ENCODE data around the gene PLD1. TPM values are rescaled to one million over a fixed set of nuclear protein-coding genes. Genes with fewer than 3 reads are reported as not detected.

Gene PLD1
- total RNA-seq, 4 donors from 2014 or later, result 49.0 to 66.0 (median 55.1) TPM

DNA sequence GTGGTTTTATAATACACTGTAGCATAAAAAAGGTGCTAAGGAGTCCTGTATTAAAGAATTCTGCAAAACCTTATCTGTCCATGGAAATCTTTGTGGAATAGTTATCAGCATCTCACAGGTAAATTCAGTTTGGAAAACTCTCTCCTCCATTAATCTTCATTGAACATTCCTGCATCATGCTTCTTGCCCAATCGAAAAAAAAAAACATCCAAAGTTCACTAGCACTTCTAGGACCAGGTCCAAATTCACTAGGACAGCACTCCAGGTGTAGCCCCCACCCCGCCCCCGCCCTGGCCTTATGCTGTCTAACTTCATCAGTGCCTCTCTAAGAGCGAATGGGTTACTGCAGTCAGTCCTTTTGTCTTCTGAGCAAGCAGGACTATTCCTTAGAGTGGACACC is 138.6 kb downstream of the PLD1 start:
- no peaks in the 10 kb centered on the region for H3K4me1 ChIP-seq
- DNase-seq (ENCODE audit: low spot score in 2 of 2), result no peak
- H3K27me3 ChIP-seq, result no peaks in the 10 kb centered on the region
- no peak for TF ChIP-seq EP300 (IDR thresholded peaks at IDR 0.05)
- no peak for TF ChIP-seq POLR2AphosphoS5 (IDR thresholded peaks at IDR 0.05)
- TF ChIP-seq POLR2A (IDR thresholded peaks at IDR 0.05), result no peak
- TF ChIP-seq, protein P1, sequence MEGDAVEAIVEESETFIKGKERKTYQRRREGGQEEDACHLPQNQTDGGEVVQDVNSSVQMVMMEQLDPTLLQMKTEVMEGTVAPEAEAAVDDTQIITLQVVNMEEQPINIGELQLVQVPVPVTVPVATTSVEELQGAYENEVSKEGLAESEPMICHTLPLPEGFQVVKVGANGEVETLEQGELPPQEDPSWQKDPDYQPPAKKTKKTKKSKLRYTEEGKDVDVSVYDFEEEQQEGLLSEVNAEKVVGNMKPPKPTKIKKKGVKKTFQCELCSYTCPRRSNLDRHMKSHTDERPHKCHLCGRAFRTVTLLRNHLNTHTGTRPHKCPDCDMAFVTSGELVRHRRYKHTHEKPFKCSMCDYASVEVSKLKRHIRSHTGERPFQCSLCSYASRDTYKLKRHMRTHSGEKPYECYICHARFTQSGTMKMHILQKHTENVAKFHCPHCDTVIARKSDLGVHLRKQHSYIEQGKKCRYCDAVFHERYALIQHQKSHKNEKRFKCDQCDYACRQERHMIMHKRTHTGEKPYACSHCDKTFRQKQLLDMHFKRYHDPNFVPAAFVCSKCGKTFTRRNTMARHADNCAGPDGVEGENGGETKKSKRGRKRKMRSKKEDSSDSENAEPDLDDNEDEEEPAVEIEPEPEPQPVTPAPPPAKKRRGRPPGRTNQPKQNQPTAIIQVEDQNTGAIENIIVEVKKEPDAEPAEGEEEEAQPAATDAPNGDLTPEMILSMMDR (IDR thresholded peaks at IDR 0.05), result no peak
- no peak overlapping the region for H3K27ac ChIP-seq
- whole genome bisulfite sequencing, result 89% methylated on average over 4 of the region's 4 CpGs
- no peaks in the 10 kb centered on the region for H3K9me3 ChIP-seq
- H3K4me3 ChIP-seq, result no peak overlapping the region
- peaks cover 46% of the 10 kb centered on the region for H3K36me3 ChIP-seq

DNA sequence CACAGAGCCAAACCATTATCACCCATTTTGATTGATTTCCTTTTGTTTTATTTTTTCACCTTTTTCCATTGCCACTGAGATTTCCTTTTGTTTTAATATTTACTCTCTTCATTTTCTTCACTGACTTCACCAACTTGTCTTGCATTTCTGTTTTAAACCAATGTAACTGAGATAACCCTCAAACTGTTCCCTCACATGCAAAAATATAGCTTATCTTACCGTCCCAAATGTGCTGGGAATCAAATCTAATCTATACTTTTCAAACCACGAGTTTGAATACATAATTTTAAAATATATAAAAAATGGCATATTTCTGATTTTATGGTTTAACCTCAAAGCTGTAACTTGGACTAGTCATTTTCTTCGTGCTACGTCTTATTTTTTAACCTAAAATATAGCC is 143.8 kb downstream of the PLD1 start:
- 95% methylated on average over 4 of the region's 4 CpGs for WGBS

DNA sequence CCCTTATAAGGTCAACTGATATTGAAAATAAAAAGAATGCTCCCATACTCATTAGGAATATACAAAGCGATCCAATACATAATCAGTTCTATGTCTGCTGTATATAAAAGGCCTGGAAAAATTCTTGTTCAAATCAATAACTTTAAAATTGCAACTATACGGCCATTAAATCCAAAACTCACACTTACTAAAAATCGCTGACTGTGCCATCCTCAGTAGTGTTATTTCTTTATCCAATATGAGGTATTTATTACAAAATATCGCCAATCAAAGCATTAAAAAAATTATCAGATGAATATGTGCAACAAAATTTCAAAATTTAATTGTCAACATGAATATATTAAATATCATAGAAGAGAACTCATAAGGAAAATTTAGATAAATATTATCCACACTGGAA is 146.5 kb downstream of the PLD1 start:
- H3K27me3 ChIP-seq, result no peaks in the 10 kb centered on the region
- H3K4me3 ChIP-seq, result no peak overlapping the region
- H3K9me3 ChIP-seq, result no peaks in the 10 kb centered on the region
- no peaks in the 10 kb centered on the region for H3K4me1 ChIP-seq
- no peak for DNase-seq (ENCODE audit: low spot score in 2 of 2)
- no peak overlapping the region for H3K27ac ChIP-seq
- peaks cover 54% of the 10 kb centered on the region for H3K36me3 ChIP-seq
- TF ChIP-seq EP300 (IDR thresholded peaks at IDR 0.05) (no peak), POLR2A (IDR thresholded peaks at IDR 0.05) (no peak)
- TF ChIP-seq, protein P1 (IDR thresholded peaks at IDR 0.05), result no peak
- 96% methylated on average over 4 of the region's 4 CpGs for WGBS

More for the DNA sequence above, 143.8 kb downstream of the PLD1 start:
- TF ChIP-seq, protein P1 (IDR thresholded peaks at IDR 0.05), result no peak
- TF ChIP-seq POLR2A (IDR thresholded peaks at IDR 0.05) (no peak), EP300 (IDR thresholded peaks at IDR 0.05) (no peak), POLR2AphosphoS5 (IDR thresholded peaks at IDR 0.05) (no peak)
- Histone ChIP-seq H3K27me3 (no peaks in the 10 kb centered on the region), H3K9me3 (no peaks in the 10 kb centered on the region), H3K36me3 (peaks cover 44% of the 10 kb centered on the region), H3K4me1 (no peaks in the 10 kb centered on the region), H3K27ac (no peak overlapping the region), H3K4me3 (no peak overlapping the region)
- DNase-seq (ENCODE audit: low spot score in 2 of 2), result no peak

DNA sequence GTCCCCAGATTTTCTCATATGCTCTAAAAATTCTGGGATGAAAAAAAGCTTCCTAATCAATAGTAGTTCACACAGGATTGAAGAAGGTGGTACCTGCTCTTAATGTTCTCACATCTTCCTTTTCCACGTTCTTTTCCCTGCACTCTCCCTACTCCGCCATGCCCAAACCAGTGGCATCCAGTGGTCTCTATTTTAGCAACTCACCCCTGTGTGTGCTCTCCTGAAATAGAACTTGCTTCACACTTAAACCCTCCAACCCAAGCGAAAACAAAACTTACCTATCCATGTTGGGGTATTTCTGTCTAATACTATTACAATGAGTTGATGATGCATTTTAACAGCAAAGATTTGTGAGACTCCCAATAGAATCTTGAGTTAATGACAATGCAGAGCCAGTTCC is 148.8 kb downstream of the PLD1 start:
- no peaks in the 10 kb centered on the region for H3K9me3 ChIP-seq
- TF ChIP-seq POLR2A (IDR thresholded peaks at IDR 0.05) (no peak), EP300 (IDR thresholded peaks at IDR 0.05) (no peak), POLR2AphosphoS5 (IDR thresholded peaks at IDR 0.05) (no peak)
- TF ChIP-seq, protein P1 (IDR thresholded peaks at IDR 0.05), result no peak
- H3K27me3 ChIP-seq, result no peaks in the 10 kb centered on the region
- H3K36me3 ChIP-seq, result peaks cover 55% of the 10 kb centered on the region
- 90% methylated on average over 3 of the region's 3 CpGs for WGBS
- no peak for DNase-seq (ENCODE audit: low spot score in 2 of 2)
- no peak overlapping the region for H3K4me3 ChIP-seq
- no peaks in the 10 kb centered on the region for H3K4me1 ChIP-seq
- no peak overlapping the region for H3K27ac ChIP-seq

DNA sequence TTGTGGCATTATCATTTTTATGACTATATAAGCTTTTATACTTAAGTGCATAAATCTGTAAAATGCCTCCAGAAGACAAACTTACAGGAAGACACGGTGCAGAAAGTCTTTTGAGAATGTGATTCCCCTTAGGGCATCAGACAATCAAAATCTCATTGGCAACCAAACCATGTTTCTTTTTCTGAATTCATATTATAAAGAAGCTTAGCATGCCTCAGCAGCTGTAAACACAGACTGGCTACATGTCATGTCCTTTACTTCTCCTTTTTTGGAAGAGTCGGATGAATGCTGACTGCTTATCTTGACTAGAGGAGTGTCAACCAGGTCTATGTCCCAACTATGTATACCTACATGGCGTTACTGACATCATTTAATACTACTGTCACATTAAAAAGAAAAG is 150.1 kb downstream of the PLD1 start:
- Histone ChIP-seq H3K9me3 (no peaks in the 10 kb centered on the region), H3K4me3 (no peak overlapping the region), H3K27me3 (no peaks in the 10 kb centered on the region), H3K36me3 (peaks cover 49% of the 10 kb centered on the region), H3K4me1 (peaks cover 3% of the 10 kb centered on the region), H3K27ac (no peak overlapping the region)
- DNase-seq (ENCODE audit: low spot score in 2 of 2), result no peak
- TF ChIP-seq, protein P1 (IDR thresholded peaks at IDR 0.05), result no peak
- TF ChIP-seq POLR2A (IDR thresholded peaks at IDR 0.05) (no peak), POLR2AphosphoS5 (IDR thresholded peaks at IDR 0.05) (no peak), EP300 (IDR thresholded peaks at IDR 0.05) (no peak)
- WGBS, result 60% methylated on average over 3 of the region's 3 CpGs
